ENCODE data around the gene ABHD8. TPM values are rescaled to one million over a fixed set of nuclear protein-coding genes. Genes with fewer than 3 reads are reported as not detected.
A peak's percentile ranks its signal among the peaks of the same experiment; 100 is the strongest.
"Not testable (repeated sequence)": the region's sequence is repeated elsewhere in the genome, so short reads cannot be mapped to it uniquely, and the experiment has no call there.

The ABHD8 gene
- total and polyA plus RNA-seq, 8 donors = 4.9 to 28.1 (median 10.9) TPM

- TF ChIP-seq CTCF (IDR thresholded peaks at IDR 0.05) (no peak), EP300 (IDR thresholded peaks at IDR 0.05) (no peak), POLR2A (IDR thresholded peaks at IDR 0.05) (no peak), POLR2AphosphoS5 (IDR thresholded peaks at IDR 0.05) (no peak)
- no peak overlapping the region for H3K27ac ChIP-seq
- no peaks in the 10 kb centered on the region for H3K9me3 ChIP-seq
- intact Hi-C loops (cut with DNase I; ENCODE audit: low total_unique reads) = loop anchor here (5.0 kb wide), 1 partner anchor 203 kb away; no protein-coding TSS in a partner anchor
- no peak for DNase-seq
- whole genome bisulfite sequencing, 5 donors = 92 to 95% (median 94%) methylated on average over 19 of the region's 19 CpGs
- peaks cover 44 to 94% (median 91%) of the 10 kb centered on the region in 4 donors for H3K36me3 ChIP-seq
- no peaks in the 10 kb centered on the region for H3K27me3 ChIP-seq
- H3K4me1 ChIP-seq = no peaks in the 10 kb centered on the region
- H3K4me3 ChIP-seq = no peak overlapping the region
These were observed 27.6 kb downstream of the ABHD8 start for GRCh38 chr19:17275441-17276175.

GRCh38 chr19:17274892-17275291 lies 28.3 kb downstream of the ABHD8 start:
- not testable (repeated sequence) for DNase-seq, H3K4me3 ChIP-seq, H3K4me1 ChIP-seq, H3K9me3 ChIP-seq, H3K27ac ChIP-seq, H3K27me3 ChIP-seq
- 96 to 98% (median 96%) methylated on average over 3 of the region's 3 CpGs for WGBS, 5 donors
- H3K36me3 ChIP-seq = peaks cover 49 to 100% (median 98%) of the 10 kb centered on the region in 4 donors
- intact Hi-C loops (cut with DNase I; ENCODE audit: low total_unique reads) = loop anchor here (5.0 kb wide), 1 partner anchor 203 kb away; no protein-coding TSS in a partner anchor

- intact Hi-C loops (cut with DNase I; ENCODE audit: low total_unique reads) = no loop called here
- TF ChIP-seq EP300 (IDR thresholded peaks at IDR 0.05) (no peak), POLR2AphosphoS5 (IDR thresholded peaks at IDR 0.05) (no peak), CTCF (IDR thresholded peaks at IDR 0.05) (no peak), POLR2A (IDR thresholded peaks at IDR 0.05) (no peak)
- WGBS, 5 donors = 91 to 100% (median 94%) methylated on average over 7 to 13 of the region's 13 CpGs
- Histone ChIP-seq H3K4me1 (peaks cover 6 to 20% (median 17%) of the 10 kb centered on the region in 4 donors), H3K27ac (no peak overlapping the region), H3K27me3 (no peaks in the 10 kb centered on the region), H3K36me3 (peaks cover 19 to 52% (median 52%) of the 10 kb centered on the region in 4 donors), H3K4me3 (no peak overlapping the region), H3K9me3 (no peaks in the 10 kb centered on the region)
- no peak for DNase-seq
These were observed 34.5 kb downstream of the ABHD8 start for GRCh38 chr19:17268754-17269153.

- H3K4me1 ChIP-seq = peaks cover 6 to 20% (median 17%) of the 10 kb centered on the region in 4 donors
- H3K9me3 ChIP-seq = no peaks in the 10 kb centered on the region
- peak within 1 kb of the TSS; percentile 69 to 82 (median 78) for H3K4me3 ChIP-seq
- 0 to 1% (median 0%) methylated on average over 27 of the region's 27 CpGs for WGBS, 5 donors
- H3K36me3 ChIP-seq = peaks cover 14 to 36% (median 36%) of the 10 kb centered on the region in 4 donors
- no peak for TF ChIP-seq POLR2A (IDR thresholded peaks at IDR 0.05)
- peak; percentile 55 to 77 (median 64) for TF ChIP-seq POLR2AphosphoS5 (IDR thresholded peaks at IDR 0.05)
- H3K27ac ChIP-seq = peak within 1 kb of the TSS; percentile 38 to 84 (median 77)
- no peaks in the 10 kb centered on the region for H3K27me3 ChIP-seq
- intact Hi-C loops (cut with DNase I; ENCODE audit: low total_unique reads) = no loop called here
- DNase-seq = peak; percentile 96 to 99
These were observed 36.0 kb downstream of the ABHD8 start, which contains the start of gene BABAM1 for GRCh38 chr19:17266975-17267788. Gene BABAM1 (plus strand): TSS chr19:17267443. CDS start chr19:17268807, 1,364 bp downstream.

GRCh38 chr19:17266589-17266974 lies 36.6 kb downstream of the ABHD8 start:
- no peak for DNase-seq
- Histone ChIP-seq H3K4me3 (no peak overlapping the region), H3K27ac (peak overlapping the region in 4 of 5 donors; percentile 5 to 84 (median 80)), H3K4me1 (peaks cover 6 to 20% (median 17%) of the 10 kb centered on the region in 4 donors), H3K27me3 (no peaks in the 10 kb centered on the region), H3K9me3 (no peaks in the 10 kb centered on the region), H3K36me3 (peaks cover 9 to 30% (median 30%) of the 10 kb centered on the region in 4 donors)
- no peak for TF ChIP-seq POLR2A (IDR thresholded peaks at IDR 0.05)
- no peak for TF ChIP-seq CTCF (IDR thresholded peaks at IDR 0.05)
- TF ChIP-seq POLR2AphosphoS5 (IDR thresholded peaks at IDR 0.05) = no peak
- TF ChIP-seq EP300 (IDR thresholded peaks at IDR 0.05) = no peak
- 72 to 80% (median 76%) methylated on average over 12 of the region's 12 CpGs for WGBS, 5 donors
- intact Hi-C loops (cut with DNase I; ENCODE audit: low total_unique reads) = no loop called here
